GM19395 (cell line): Measurements from ENCODE around the gene RNGTT.
A peak's percentile ranks its signal among the peaks of the same experiment; 100 is the strongest.

Experiments
- ATAC-seq: cut with Tn5 transposase; IDR thresholded peaks from one replicate; pipeline ENCODE4 v1.9.1; 2021; ENCODE audit warnings: mild to moderate bottlenecking, moderate library complexity; ENCODE audit not compliant: unreplicated experiment

RNGTT gene

DNA sequence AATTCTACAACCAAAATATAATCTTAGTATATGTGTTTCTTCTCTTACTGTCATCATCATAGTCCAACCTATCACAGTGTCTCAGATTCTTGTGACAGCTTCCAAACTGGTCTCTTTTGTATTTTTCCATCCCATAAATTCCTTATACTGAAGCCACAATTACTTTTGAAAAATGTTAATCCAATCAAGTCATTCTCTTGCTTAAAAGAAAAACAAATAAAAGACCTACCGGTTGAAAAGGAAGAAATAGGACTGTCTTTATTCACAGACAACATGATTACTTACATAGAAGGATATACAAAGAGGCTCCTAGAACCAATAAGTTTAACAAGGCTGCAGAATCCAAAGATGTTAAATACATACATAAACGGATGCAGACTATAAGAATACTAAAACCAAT is 339.9 kb downstream of the RNGTT start:
- ATAC-seq: no peak

- no peak for ATAC-seq
Measured at GRCh38 chr6:88619951-88620350, 343.5 kb downstream of the RNGTT start.

DNA sequence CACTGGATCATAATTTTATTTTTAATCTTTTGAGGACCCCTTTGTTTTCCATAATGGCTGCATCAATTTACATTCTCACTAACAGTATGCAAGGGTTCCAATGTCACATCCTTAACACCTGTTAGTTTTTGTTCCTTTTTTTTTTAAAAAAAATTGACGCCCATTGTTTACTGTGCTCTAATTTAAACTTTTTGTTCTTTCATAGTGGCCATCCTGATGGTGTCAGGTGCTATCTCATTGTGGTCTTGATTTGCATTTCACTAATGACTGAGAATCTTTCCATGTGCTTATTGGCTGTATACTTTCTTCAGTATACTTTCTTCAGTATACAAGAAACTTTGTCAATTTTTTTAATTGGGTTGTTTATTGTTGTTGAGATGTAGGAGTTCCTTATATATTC is 347.0 kb downstream of the RNGTT start:
- peak; percentile 70 for ATAC-seq

- ATAC-seq: no peak
Measured at GRCh38 chr6:88614316-88614877, 349.0 kb downstream of the RNGTT start.

DNA sequence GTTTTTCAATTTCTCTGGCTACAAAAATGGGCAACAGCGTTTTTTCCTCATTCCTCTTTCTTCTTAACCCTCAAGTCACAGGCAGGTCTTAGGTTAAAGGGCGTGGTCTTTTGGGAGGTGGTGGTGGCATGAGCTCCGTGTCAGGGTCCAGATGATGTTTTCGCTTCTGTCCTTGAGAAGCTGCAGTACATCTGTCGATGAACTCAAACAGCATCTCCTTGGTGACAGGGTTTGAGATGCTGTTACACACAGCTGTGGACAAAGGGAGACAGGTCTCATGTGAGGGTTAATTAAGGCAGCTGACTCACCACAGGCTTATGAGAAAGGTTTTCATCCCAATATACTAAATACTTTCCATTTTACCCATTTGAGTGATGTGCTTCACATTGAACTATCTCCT is 350.8 kb downstream of the RNGTT start:
- peak; percentile 44 for ATAC-seq

- ATAC-seq: no peak
Measured at GRCh38 chr6:88611721-88612120, 351.7 kb downstream of the RNGTT start.

DNA sequence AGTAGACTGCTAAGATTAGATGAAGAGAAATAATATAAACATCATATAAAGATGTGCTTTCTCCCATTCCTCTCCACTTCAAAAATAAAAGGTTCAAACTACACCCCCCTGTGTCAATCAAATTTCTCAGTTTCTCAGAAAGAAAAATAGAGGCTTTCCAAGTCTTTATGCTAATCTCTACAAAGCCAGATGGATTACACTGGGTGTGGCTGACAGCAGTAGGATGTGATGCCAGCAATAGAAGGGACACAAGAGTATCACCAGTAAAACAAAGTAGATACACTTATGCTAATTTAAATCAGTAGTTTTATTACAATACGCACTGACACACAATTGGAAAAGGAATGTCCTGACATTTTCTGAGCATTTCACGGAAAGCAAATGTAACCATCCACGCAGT is 353.4 kb downstream of the RNGTT start:
- no peak for ATAC-seq

DNA sequence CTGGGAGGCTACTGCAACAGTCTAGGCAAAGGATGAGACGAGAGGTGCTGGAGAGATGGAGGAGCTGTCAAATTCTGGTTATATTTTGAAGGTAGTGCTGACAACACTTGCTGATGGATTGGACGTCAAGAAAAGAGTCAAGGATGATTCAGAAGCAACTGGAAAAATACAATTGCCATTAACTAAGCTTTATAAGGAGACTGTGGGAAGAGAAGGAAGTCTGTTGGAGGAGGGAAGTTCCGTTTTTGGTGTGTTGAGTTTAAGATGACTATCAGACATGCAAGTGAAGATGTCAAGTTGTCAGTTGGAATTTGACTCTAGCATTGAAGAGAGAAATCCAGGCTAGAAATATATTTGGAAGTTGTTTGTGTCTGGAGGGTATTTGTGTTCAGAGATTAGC is 358.1 kb downstream of the RNGTT start:
- no peak for ATAC-seq

DNA sequence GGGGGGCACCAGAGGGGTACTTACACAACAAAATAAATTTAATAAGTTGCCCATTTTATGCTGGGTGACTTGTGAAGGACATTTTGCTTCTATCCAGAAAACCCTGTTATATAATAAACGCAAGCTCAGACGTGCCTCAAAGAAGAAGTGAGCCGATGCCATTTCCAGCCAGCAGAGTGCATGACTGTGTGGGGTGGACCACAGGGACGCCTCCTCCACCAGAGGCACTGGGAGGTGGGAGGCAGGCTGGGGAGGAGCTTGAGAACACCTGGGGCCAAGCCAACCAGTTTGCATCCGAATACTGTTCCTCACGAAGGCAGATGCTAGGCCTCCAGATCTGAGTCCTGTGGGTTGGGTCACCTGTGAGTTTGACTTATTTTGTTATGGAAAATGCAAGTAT is 363.8 kb downstream of the RNGTT start:
- no peak for ATAC-seq

DNA sequence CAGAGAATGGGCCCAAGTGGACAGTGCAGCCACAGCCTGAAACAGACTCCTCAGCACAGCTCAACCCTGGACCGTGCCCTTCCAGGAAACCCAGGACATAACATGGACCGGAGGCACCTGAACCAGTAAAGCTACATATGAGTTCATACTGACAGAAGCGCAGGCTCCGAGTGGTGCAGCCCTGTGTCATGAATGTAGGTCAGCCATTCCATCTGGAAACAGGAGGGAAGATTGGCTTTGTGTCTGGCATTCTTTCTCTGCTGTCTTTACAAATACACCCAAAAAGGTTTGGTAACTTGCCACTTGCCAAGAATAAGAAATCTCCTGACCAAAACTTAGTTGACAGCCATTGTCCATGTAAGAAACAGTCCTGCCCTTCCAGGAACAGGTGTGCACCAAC is 366.6 kb downstream of the RNGTT start:
- no peak for ATAC-seq

DNA sequence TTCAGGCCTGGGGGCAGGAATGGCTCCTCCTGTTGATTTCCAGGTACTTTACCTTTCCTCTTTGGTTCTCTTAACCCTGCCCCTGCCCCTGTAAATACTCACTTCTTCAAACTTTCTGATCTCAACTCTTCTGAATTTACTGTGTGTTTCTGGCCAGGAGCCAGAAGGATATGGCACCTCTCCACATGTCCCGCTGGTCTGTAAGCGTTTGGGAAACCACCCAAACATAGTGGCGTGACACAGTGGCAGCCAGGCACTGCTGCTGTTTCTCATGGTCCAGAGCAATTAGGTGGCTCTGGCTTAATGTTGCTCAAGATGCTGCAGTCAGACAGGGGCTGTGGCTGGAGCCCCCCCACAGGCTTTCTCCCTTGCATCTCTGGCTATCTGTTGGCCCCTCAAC is 374.5 kb downstream of the RNGTT start:
- no peak for ATAC-seq

DNA sequence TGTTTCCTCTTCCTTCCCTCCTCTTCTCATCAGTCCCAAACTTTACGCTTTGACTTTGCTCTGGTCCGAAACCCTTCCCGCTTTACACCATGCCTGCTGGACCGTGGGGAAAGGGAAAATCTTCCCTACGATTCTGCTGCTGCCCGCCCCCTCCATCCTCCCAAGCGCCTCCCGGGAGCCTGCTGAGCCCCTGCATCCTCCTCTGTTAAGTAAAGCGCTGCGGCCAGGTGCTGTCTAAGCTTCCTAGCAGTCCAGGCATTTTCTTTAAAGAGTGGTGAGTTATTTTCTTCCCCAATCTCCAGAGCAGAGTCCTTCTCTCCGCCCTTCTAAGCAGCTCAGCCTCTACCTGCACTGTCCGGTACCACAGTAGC is 376.3 kb downstream of the RNGTT start:
- no peak for ATAC-seq

DNA sequence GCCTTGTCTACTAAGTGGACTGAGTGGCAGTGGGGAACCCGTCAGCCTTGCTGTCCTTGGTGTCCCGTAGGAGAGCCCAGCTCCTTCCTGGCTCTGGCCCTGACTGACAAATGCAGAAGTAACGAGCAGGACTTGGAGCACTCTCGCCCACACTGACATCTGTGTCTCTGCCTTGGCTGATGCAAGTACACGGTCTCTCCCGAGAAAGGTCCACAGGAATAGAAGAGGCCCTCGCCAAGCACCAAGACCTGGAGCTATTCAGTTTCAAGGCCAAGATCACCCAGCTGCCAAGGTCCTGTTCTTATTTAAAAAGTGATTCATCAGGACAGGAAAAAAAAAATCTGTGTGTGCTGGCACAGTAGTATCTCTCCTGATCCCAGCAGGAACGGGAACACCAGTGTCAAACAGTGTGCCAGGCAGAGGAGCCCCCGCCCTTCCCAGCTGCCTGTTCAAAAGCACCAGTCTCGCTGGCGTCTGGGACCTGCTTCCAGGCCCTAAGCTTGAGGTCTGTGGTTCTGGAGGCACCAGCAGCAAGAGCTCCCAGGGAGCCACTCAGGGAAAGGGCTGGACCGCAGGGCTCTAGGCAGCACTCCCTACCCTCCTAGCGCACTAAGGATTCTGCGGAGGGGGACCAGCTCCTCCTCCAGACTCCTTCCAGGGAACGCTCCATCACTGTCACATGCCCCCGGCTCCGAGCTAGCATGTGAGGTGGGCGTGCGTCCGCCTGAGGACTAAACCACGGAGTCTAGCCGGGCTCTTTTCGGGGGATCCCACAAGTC is 376.9 kb downstream of the RNGTT start:
- ATAC-seq: no peak

GRCh38 chr6:88585276-88585692 is 378.1 kb downstream of the RNGTT start:
- ATAC-seq: no peak

- ATAC-seq: no peak
Measured at GRCh38 chr6:88584581-88585275, 378.7 kb downstream of the RNGTT start.

GRCh38 chr6:88577461-88577860 is 386.0 kb downstream of the RNGTT start:
- no peak for ATAC-seq

- ATAC-seq: no peak
Measured at GRCh38 chr6:88575536-88575935, 387.9 kb downstream of the RNGTT start.

DNA sequence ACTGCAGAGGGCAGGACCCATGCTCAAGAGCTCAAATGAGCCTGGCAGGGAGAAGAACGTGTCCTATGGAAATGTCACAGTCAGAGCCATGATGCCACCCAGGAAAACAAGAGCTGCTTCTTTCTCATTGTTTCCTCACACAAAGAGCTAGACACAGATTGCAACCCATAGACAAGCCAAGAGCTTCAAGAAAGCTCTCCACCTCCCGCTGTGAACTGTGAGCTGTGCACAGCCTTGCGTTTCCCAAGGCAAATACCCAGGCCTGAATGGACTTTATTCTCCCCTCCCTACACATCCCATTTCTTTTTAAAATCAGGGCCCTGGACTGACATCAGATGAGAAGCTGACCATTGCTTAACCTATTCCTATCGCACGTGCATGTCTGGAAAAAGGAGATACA is 388.8 kb downstream of the RNGTT start:
- no peak for ATAC-seq

DNA sequence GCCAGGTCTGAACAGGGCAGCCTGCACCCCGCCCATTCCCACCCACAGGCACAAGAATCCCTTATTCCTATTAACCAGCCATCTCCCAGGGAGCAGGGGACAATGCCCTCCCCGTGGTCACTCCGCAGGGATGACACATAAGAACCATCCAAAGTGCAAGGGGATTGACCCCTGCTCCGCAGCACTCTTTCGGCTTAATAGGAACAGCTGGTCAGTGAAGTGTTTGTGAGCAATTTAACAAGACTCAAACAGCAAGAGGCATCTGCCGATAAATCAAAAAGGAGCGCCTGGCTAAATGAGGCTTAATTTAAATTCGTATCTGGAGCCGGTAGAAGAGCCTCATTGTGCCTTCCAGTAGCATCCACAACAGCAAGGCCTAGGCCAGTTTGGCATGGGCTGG is 389.4 kb downstream of the RNGTT start:
- no peak for ATAC-seq

GRCh38 chr6:88573561-88573960 is 389.9 kb downstream of the RNGTT start:
- ATAC-seq: no peak

- ATAC-seq: no peak
Measured at GRCh38 chr6:88572449-88573139, 390.8 kb downstream of the RNGTT start.

DNA sequence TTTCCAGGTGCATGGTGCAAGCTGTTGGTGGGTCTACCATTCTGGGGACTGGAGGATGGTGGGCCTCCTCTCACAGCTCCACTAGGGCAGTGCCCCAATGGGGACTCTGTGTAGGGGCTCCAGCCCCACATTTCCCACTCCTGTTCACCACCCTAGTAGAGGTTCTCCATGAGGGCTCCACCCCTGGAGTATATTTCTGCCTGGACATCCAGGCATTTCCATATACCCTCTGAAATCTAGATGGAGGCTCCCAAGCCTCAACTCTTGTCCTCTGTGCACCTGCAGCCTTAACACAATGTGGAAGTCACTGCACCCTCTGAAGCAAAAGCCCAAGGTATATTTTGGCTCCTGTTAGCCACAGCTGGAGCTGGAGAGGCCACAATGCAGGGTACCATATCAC is 393.5 kb downstream of the RNGTT start:
- ATAC-seq: no peak
